Measurements from ENCODE around the gene HAL.

Gene HAL

DNA sequence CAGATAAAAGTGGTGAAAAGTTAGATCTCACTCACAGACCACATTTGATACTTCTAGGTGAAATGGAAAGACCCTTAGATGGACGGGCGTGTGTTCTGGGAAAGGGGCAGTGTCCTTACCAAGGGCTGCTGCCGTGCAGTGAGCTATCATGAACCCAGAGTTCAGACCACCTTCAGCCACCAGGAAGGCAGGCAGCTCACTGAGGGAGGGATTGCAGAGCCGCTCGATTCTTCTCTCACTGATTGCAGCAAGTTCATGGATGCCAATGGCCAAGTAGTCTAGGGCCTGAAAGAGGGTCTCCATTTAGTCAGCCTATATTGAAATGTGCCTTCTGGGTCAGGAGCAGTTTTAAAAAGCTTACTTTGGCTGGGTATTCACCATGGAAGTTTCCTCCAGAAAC is 15.7 kb downstream of the HAL start:
- no peak for TF ChIP-seq CTCF (conservative IDR thresholded peaks at IDR 0.05)
- H3K27ac ChIP-seq, result no peak overlapping the region

DNA sequence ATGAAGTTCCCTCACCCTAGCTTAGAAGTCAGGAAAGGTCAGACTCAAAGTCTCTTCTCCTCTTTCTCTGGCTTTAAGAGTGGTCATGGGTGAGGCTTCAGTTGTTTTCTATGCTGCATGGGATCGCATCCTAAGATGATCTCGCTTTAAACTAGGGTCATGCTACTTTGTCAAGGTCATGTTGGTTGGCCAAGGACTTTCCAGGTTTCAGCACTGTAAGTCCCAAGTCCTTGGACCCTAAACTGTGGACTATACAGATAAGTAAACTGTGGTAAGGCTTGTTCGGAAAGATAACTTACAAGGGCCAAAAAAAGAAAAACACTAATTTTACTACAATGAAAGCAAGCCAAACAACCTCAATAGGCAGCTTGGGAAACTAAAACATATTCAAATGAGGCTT is 17.4 kb downstream of the HAL start:
- no peak overlapping the region for H3K27ac ChIP-seq
- TF ChIP-seq CTCF (conservative IDR thresholded peaks at IDR 0.05), result no peak

DNA sequence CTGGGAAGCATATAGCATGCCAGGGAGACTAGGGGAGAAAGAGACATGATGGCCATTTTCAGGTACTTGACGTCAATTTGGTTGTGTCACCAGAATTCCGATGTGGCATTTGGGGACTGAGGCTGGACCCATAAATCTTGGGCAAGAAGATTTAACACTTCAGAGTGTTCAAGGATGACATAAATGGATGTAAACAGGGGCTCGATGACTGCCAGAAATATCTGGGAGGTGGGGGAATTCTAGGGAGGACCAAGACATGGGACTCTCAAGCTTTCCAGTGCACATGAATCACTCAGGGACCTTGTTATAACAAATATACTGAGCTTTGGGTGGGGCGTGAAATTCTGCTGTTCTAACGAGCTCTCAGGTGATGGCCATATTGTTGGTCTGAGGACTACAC is 17.8 kb downstream of the HAL start:
- H3K27ac ChIP-seq, result no peak overlapping the region
- no peak for TF ChIP-seq CTCF (conservative IDR thresholded peaks at IDR 0.05)

GRCh38 chr12:95977764-95978305 is 18.3 kb downstream of the HAL start:
- TF ChIP-seq CTCF (conservative IDR thresholded peaks at IDR 0.05), result no peak
- H3K27ac ChIP-seq, result no peak overlapping the region

DNA sequence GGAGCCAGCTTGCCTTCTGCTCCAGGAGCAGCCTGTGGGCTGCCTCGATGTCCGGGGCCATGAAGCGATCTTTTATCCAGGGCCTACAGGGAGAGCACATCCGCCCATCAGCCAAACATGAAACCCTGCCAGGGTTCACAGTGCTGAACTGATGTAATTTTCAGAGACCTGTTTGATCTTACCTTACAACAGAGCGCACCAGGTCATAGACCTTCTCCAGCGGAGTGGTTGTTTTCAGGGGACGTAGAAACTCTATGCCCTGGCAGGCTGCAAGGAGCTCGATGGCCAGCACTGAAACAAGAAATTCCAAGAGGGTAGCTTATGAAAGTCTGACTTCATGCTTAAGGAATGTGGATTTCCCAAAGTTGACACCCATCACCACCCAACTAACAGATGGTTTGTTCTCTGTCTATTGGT is 19.7 kb downstream of the HAL start:
- no peak for TF ChIP-seq CTCF (conservative IDR thresholded peaks at IDR 0.05)
- no peak overlapping the region for H3K27ac ChIP-seq

DNA sequence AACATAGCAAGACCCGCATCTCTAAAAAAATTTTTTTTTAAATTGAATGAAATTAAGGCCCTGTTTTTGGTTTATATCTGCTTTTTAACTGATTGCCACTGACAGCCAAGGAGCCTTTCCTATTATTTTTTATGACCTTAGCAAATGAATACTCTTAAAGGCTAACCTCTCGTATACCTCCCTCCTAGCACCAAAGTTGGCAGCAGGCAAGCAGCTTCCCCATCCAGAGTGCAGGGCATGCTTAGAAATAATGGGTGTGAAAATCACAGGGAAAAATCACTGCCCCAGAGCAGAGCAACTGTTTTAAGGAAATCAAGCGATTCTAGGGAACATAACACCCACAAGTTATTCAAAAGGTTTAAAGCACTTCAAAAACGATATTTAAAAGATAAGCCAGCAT is 20.7 kb downstream of the HAL start:
- no peak for TF ChIP-seq CTCF (conservative IDR thresholded peaks at IDR 0.05)
- no peak overlapping the region for H3K27ac ChIP-seq

DNA sequence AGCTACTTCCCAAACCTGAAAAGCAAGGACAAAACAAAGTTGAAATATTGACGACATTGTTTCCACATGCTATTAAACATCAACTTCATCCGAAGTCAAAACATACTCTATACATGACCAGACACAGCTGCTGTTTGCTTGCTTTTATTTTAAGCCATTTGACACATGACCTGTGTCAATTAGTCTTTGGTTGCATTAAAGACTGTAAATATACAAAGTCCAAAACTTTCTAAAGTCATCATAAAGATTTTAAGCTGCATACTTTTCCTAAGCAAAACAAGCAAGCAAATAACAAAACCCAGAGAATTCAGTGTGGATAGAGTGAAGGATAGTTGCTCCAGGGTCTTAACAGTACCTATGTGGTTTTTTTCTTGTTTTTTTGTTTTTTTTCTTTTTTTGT is 21.8 kb downstream of the HAL start:
- no peak for TF ChIP-seq CTCF (conservative IDR thresholded peaks at IDR 0.05)
- H3K27ac ChIP-seq, result no peak overlapping the region
